ENCODE measurements around the gene SLC38A7.

GRCh38 chr16:58685084-58685449, 497 bp upstream of the SLC38A7 start:
- no peak for TF ChIP-seq CTCF (conservative IDR thresholded peaks at IDR 0.05)
- TF ChIP-seq ZFX (IDR thresholded peaks at IDR 0.05): no peak

Measured in C4-2B (cell line).